PC-3 (cell line): Measurements from ENCODE around the gene AHDC1. TPM values are rescaled to one million over a fixed set of nuclear protein-coding genes. Genes with fewer than 3 reads are reported as not detected.
A peak's percentile ranks its signal among the peaks of the same experiment; 100 is the strongest.

Experiments used
- ATAC-seq: fragments of 200-7000 bp; cut with Tn5 transposase; 2 replicates; pipeline ENCODE4 v1.9.1; 2020; ENCODE audit warnings: mild to moderate bottlenecking, moderate library complexity
- BruUV-seq: library from RNA; stranded (reverse); fragments of 400-500 nt; replicated peaks from 2 replicates; lab custom pipeline; 2021; lab: Mats Ljungman, UMichigan
- CTCF ChIA-PET: fragments of 300-600 bp; sonication (Branson Sonifier 250); formaldehyde crosslinking; loops from one replicate; lab custom pipeline; 2022; ENCODE audit warnings: antibody characterized with exemption; lab: Charles Lee
- POLR2A ChIA-PET: fragments of 300-600 bp; sonication (Branson Sonifier 250); formaldehyde crosslinking; loops from one replicate; lab custom pipeline; 2022; ENCODE audit warnings: antibody characterized with exemption; ENCODE audit not compliant: unreplicated experiment; lab: Charles Lee
- DNase-seq: peaks from one replicate; pipeline ENCODE4 v3.0.0-alpha.2; 2015
- H2AFZ ChIP-seq: fragments of 300-600 bp; sonication (generic); 2 replicates; pipeline ENCODE4 v1.6.0; 2016; ENCODE audit warnings: antibody characterized with exemption, low read length
- H3F3A ChIP-seq: fragments of 300-600 bp; sonication (generic); one replicate; pipeline ENCODE4 v1.6.0; 2017; ENCODE audit warnings: antibody characterized with exemption, low read length, control low read depth, mild to moderate bottlenecking; ENCODE audit not compliant: unreplicated experiment
- H3K27ac ChIP-seq: fragments of 300-600 bp; sonication (generic); 2 replicates; pipeline ENCODE4 v1.5.1; 2016; ENCODE audit warnings: mild to moderate bottlenecking, low read length
- H3K27me3 ChIP-seq: fragments of 300-600 bp; sonication (generic); 2 replicates; pipeline ENCODE4 v1.6.1; 2016; ENCODE audit warnings: low read length, mixed read lengths
- H3K36me3 ChIP-seq: fragments of 300-600 bp; sonication (generic); 2 replicates; pipeline ENCODE4 v1.6.1; 2016; ENCODE audit warnings: low read depth, mixed run types, low read length, mixed read lengths
- H3K4me1 ChIP-seq: fragments of 300-600 bp; sonication (generic); 2 replicates; pipeline ENCODE4 v1.5.1; 2016; ENCODE audit warnings: low read length; ENCODE audit not compliant: insufficient read depth
- H3K4me2 ChIP-seq: fragments of 300-600 bp; sonication (generic); 2 replicates; pipeline ENCODE4 v1.6.0; 2016; ENCODE audit warnings: low read length
- H3K4me3 ChIP-seq: fragments of 300-600 bp; sonication (generic); 2 replicates; pipeline ENCODE4 v1.5.1; 2016; ENCODE audit warnings: mild to moderate bottlenecking, low read length, mixed read lengths
- H3K79me2 ChIP-seq: fragments of 300-600 bp; sonication (generic); 2 replicates; pipeline ENCODE4 v1.6.1; 2017; ENCODE audit warnings: low read length, mixed read lengths
- H3K9ac ChIP-seq: fragments of 300-600 bp; sonication (generic); 2 replicates; pipeline ENCODE4 v1.6.0; 2016; ENCODE audit warnings: mild to moderate bottlenecking, low read length
- H3K9me2 ChIP-seq: fragments of 300-600 bp; sonication (generic); replicated peaks from 2 replicates; pipeline ENCODE4 v1.6.1; 2016; ENCODE audit warnings: mixed run types, low read length, mixed read lengths
- H3K9me3 ChIP-seq: fragments of 300-600 bp; sonication (generic); 2 replicates; pipeline ENCODE4 v1.6.1; 2016; ENCODE audit warnings: low read length, mixed read lengths
- H4K20me1 ChIP-seq: fragments of 300-600 bp; sonication (generic); 2 replicates; pipeline ENCODE4 v1.6.1; 2016; ENCODE audit warnings: low read length, mixed read lengths
- EZH2 ChIP-seq: fragments of 300-600 bp; sonication (generic); IDR thresholded peaks from one replicate; pipeline ENCODE4 v1.6.1; 2017; ENCODE audit warnings: antibody characterized with exemption, mild to moderate bottlenecking, low read length; ENCODE audit not compliant: unreplicated experiment
- EZH2phosphoT487 ChIP-seq: fragments of 300-600 bp; sonication (generic); IDR thresholded peaks from 2 replicates; pipeline ENCODE4 v1.6.1; 2018; ENCODE audit warnings: mild to moderate bottlenecking, antibody characterized with exemption, low read length, borderline replicate concordance
- intact Hi-C: fragments of 100-400 bp; cut with micrococcal nuclease; formaldehyde crosslinking; loops from 2 replicates; pipeline ENCODE4 v1.9.0; 2023
- total RNA-seq: library from RNA; depleted of rRNA; stranded (reverse); fragments of >200 nt; gene quantifications from 2 replicates; pipeline ENCODE4 v1.2.3, GENCODE V29; 2014
- TF ChIP-seq, protein P1 (sequence below): fragments of 300-600 bp; sonication (generic); conservative IDR thresholded peaks from 2 replicates; pipeline ENCODE4 v1.5.1; 2017; ENCODE audit warnings: antibody characterized with exemption, low read depth, mild to moderate bottlenecking, low read length

Gene AHDC1
- total RNA-seq, 1 experiment from 2014 or later = 15.2 TPM

DNA sequence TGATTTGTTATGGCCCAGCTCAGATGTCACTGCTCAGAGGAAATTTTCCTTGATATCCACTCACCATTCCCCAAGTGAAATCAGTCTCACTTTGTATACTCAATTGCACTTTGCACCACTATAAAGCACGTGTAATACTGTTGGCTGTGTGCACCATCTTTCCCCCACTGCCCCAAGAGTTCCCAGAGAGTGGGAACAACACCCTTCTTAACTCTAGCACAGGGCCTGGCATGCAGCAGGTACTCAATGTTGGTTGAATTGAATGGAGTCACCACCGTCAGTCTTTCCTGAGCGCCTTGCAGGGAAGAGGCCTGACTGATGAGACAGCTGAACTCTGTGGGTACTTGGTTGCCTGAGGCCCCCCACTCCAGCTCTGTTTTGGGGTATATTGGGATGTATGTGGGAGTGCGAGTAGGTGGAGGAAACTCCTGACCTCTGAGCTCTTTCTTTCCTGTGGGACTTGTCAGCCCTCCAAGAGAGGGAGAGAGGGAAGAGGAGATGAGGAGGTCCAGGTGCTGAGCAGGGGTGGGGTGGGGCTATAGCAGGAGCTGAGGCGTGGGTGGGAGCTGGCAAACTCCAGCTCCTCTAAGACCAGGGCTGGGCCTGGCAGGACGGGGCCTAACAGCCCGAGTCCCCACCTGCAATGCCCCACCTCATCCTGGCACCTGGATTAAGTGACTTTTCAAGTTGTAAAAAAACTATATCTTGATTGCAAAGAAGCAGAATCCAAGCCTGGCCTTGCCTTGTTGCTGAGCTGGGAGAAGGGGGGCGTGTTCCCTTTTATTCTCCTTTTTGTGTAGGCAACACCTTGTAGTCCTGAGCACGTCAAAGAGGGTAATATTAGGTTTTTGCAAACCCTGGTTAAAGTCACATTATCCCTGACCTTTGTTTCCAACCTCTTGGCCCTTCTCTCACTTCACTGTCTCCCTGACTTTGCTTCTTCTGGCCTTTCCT, 94.5 kb downstream of the AHDC1 start:
- no peak for TF ChIP-seq EZH2phosphoT487
- TF ChIP-seq, protein P1, sequence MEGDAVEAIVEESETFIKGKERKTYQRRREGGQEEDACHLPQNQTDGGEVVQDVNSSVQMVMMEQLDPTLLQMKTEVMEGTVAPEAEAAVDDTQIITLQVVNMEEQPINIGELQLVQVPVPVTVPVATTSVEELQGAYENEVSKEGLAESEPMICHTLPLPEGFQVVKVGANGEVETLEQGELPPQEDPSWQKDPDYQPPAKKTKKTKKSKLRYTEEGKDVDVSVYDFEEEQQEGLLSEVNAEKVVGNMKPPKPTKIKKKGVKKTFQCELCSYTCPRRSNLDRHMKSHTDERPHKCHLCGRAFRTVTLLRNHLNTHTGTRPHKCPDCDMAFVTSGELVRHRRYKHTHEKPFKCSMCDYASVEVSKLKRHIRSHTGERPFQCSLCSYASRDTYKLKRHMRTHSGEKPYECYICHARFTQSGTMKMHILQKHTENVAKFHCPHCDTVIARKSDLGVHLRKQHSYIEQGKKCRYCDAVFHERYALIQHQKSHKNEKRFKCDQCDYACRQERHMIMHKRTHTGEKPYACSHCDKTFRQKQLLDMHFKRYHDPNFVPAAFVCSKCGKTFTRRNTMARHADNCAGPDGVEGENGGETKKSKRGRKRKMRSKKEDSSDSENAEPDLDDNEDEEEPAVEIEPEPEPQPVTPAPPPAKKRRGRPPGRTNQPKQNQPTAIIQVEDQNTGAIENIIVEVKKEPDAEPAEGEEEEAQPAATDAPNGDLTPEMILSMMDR = no peak
- no peak for TF ChIP-seq EZH2
- CTCF ChIA-PET = no interaction called here
- Histone ChIP-seq H2AFZ (no peak overlapping the region), H3K27ac (no peak overlapping the region), H3K27me3 (no peaks in the 10 kb centered on the region), H3K36me3 (no peaks in the 10 kb centered on the region), H3K4me1 (no peaks in the 10 kb centered on the region), H3F3A (no peaks in the 10 kb centered on the region), H3K9ac (no peak overlapping the region), H3K9me3 (no peaks in the 10 kb centered on the region), H4K20me1 (no peaks in the 10 kb centered on the region), H3K79me2 (no peaks in the 10 kb centered on the region), H3K9me2 (no peaks in the 10 kb centered on the region), H3K4me2 (no peak overlapping the region), H3K4me3 (no peak overlapping the region)
- ATAC-seq (no peak), DNase-seq (no peak)
- POLR2A ChIA-PET = interaction anchor here (0.6 kb wide), 1 partner anchor 45 kb away, joined by 3 read pairs; no protein-coding TSS in a partner anchor
- BruUV-seq = no TSS peak
- intact Hi-C loops = no loop called here

- no peak overlapping the region for H3K27ac ChIP-seq
- H3F3A ChIP-seq = no peaks in the 10 kb centered on the region
- H2AFZ ChIP-seq = no peak overlapping the region
- no peak overlapping the region for H3K4me3 ChIP-seq
- DNase-seq (peak; percentile 35), ATAC-seq (peak; percentile 49; the same call in 1 of the 2 replicates)
- no peaks in the 10 kb centered on the region for H3K79me2 ChIP-seq
- no peaks in the 10 kb centered on the region for H3K9me2 ChIP-seq
- ChIA-PET CTCF (no interaction called here), POLR2A (interaction anchor here (0.6 kb wide), 1 partner anchor 44 kb away, joined by 3 read pairs; no protein-coding TSS in a partner anchor)
- no peaks in the 10 kb centered on the region for H3K9me3 ChIP-seq
- TF ChIP-seq EZH2 (no peak), EZH2phosphoT487 (no peak)
- TF ChIP-seq, protein P1 = peak; percentile 31; the same call in 1 of the 2 replicates
- no peak overlapping the region for H3K4me2 ChIP-seq
- no TSS peak for BruUV-seq
- H3K36me3 ChIP-seq = no peaks in the 10 kb centered on the region
- no peak overlapping the region for H3K9ac ChIP-seq
- H3K4me1 ChIP-seq = no peaks in the 10 kb centered on the region
- no peaks in the 10 kb centered on the region for H3K27me3 ChIP-seq
- no peaks in the 10 kb centered on the region for H4K20me1 ChIP-seq
- intact Hi-C loops = no loop called here
Measured at GRCh38 chr1:27507960-27508665, 95.8 kb downstream of the AHDC1 start.
